ENCODE data around the gene GP5. TPM values are rescaled to one million over a fixed set of nuclear protein-coding genes. Genes with fewer than 3 reads are reported as not detected.

GP5 gene
- total and polyA plus RNA-seq, 5 experiments from 2014 or later: 4.2 to 12.8 (median 9.5) TPM

DNA sequence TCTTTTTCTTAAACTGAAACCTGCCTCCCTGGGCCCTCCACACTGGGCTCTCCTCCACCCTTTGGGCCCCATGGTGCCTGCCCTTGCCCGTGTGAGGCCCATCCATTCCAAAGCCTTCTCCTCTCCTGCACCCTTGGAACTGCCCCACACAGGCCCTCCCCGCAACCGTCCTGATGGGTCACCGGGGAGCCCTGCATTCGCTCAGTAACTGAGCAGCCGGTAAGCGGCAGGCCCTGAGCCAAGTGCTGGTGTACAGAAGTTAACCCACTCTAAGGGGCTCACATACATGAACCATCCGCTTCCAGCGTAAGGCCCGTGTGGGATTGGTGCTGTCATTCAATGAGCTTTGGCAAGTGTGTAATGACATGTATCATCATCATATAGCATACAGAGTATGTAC, 24.1 kb downstream of the GP5 start:
- DNase-seq (no peak), ATAC-seq (no peak)
- Mint-ChIP-seq H3K27me3 (peaks cover 16 to 36% (median 25%) of the 10 kb centered on the region in 5 donors), H3K27ac (no peak overlapping the region), H3K36me3 (no peaks in the 10 kb centered on the region), H3K4me1 (peaks cover 0 to 8% (median 0%) of the 10 kb centered on the region in 4 donors), H3K9me3 (no peaks in the 10 kb centered on the region), H3K4me3 (no peak overlapping the region)
- POLR2A ChIA-PET: no interaction called here

DNA sequence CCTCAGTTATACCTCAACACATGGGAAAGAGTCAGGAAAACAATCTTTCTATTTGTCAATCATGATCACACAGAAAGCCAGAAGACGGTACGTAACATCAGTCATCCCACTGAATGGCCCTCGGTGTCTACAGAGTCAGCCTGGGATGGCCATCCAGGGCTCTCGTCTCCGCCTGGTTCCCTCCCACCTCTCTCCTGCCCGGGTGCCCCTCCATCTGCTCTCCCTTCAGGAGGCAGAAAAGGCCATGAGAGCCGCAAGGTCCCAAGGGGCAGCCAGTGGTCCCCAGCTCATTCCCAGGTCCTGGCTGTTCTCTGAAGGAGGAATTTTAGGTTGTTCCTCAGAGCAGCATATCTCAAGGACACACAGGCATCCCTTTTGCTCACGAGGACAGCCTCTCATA, 25.2 kb downstream of the GP5 start:
- H3K4me1 Mint-ChIP-seq: peaks cover 0 to 11% (median under 1%) of the 10 kb centered on the region in 4 donors
- no peaks in the 10 kb centered on the region for H3K9me3 Mint-ChIP-seq
- POLR2A ChIA-PET: no interaction called here
- DNase-seq: no peak
- H3K4me3 Mint-ChIP-seq: no peak overlapping the region
- H3K27me3 Mint-ChIP-seq: peaks cover 17 to 47% (median 32%) of the 10 kb centered on the region in 5 donors
- ATAC-seq: no peak
- H3K36me3 Mint-ChIP-seq: no peaks in the 10 kb centered on the region
- H3K27ac Mint-ChIP-seq: no peak overlapping the region

DNA sequence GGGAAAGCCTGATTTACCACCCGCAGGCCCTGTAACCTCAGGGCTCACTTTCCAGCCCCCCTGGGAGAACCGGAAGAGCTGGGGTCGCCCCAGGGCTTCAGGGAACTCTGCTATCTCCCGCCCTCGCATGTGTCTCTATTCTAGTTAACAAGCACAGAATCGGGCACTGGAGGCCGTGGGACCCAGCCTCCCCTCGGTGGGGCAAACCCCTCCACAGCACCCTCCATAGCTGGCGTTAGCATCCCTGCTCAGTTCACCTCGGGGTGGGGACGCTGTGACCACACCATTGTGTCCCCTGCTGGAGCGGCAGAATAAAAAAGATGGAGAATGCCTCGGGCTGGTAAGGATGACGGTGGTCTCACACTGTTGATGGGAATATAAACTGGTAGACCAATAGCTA, 26.0 kb downstream of the GP5 start:
- Mint-ChIP-seq H3K9me3 (no peaks in the 10 kb centered on the region), H3K27me3 (peaks cover 20 to 55% (median 31%) of the 10 kb centered on the region in 5 donors), H3K4me1 (peaks cover 0 to 11% (median under 1%) of the 10 kb centered on the region in 4 donors), H3K36me3 (no peaks in the 10 kb centered on the region), H3K4me3 (no peak overlapping the region), H3K27ac (no peak overlapping the region)
- POLR2A ChIA-PET: interaction anchor here (0.8 kb wide), 1 partner anchor 24 kb away, joined by 3 read pairs; no protein-coding TSS in a partner anchor
- DNase-seq (no peak), ATAC-seq (no peak)

DNA sequence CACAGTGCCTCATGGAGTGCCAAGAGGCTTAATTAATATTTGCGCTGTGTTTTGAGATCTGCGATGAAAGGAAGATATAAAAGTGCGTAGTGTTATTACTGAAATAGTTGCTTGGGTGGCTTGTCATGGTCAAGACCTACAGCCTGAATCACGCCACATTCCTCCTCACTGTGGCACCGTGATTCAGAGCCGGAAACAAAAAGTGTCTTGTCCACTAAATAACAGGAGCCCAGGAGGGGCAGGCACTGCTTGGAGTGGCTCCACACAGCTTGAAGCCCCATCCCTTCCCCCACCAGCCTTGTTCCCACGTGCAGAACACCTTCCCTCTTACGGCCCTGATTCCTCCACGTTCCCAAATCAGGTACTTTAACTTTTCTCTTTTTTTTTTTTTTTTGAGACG, 28.3 kb downstream of the GP5 start:
- Mint-ChIP-seq H3K27ac (no peak overlapping the region), H3K9me3 (no peaks in the 10 kb centered on the region), H3K36me3 (no peaks in the 10 kb centered on the region), H3K4me1 (peaks cover 0 to 11% (median under 1%) of the 10 kb centered on the region in 4 donors), H3K4me3 (no peak overlapping the region), H3K27me3 (peaks cover 24 to 70% (median 39%) of the 10 kb centered on the region in 5 donors)
- DNase-seq (no peak), ATAC-seq (no peak)
- POLR2A ChIA-PET: interaction anchor here (0.7 kb wide), 1 partner anchor 18 kb away, joined by 6 read pairs; no protein-coding TSS in a partner anchor

DNA sequence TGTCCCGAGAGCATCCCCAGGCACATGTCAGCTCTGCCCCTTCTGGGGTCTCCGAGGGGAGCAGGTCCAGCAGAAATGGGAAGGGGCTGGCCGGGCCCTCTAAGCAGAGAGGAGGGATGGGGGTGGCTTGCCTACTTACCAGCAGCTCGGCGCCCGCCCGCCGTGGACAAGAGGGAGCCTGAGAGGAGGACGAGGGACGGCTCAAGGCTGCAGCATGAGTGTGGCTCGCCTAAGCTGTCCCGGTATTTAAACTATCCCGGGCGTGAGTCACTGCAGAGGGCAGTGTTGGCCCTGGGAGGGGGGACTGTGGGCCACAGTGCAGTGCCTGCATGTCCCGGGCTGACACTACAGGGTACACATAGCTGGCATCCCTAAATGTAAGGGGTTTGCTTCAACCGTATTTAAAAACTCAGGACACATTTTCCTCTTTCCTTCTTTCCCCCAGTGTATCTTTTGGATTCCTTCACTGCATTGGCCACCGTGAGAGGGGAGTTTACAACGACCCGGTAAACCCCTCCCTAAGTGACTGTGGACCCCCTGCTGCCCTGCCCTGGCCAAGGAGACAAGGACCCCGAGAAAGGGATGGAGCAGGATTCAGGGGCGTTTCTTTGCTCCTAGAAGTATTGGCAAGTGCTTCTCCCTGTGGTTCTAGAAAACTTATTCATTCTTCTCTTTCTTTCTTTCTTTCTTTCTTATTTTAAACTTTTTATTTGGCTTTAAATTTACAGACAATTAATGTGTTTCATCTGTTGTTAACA, 29.4 kb downstream of the GP5 start, which contains the start of gene LRRC15:
Gene LRRC15, minus strand, starts transcription at position 222 of the 758 bp plus-strand sequence. CDS start 8,700 bp downstream, outside the sequence.
- ATAC-seq (peak; percentile 39 to 49), DNase-seq (no peak)
- peak within 1 kb of the TSS in 2 of 10 donors; percentile 22 to 51 for H3K27ac Mint-ChIP-seq
- no peaks in the 10 kb centered on the region for H3K9me3 Mint-ChIP-seq
- H3K4me3 Mint-ChIP-seq: no peak within 1 kb of the TSS
- POLR2A ChIA-PET: no interaction called here
- H3K36me3 Mint-ChIP-seq: no peaks in the 10 kb centered on the region
- H3K4me1 Mint-ChIP-seq: peaks cover 0 to 5% (median under 1%) of the 10 kb centered on the region in 4 donors
- H3K27me3 Mint-ChIP-seq: peaks cover 19 to 61% (median 35%) of the 10 kb centered on the region in 5 donors

DNA sequence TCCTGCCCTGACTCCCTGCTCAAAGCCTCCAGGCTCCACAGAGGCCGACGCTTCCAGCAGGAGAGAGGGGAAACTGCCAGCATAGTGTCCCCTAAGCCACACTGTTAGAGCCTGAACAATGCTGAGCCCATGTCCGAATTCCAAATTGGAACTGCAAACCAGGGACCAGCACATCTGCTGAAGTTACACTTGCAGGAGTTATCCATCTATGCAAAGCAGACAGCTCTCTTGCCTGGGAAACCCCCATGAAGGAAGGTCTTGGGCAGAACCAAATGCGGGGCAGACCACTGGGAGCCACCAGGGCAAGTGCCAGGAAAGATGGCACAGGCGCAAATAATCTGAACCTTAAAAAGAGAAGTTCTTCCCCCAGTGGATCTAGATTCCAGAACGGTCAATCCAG, 30.1 kb downstream of the GP5 start:
- Mint-ChIP-seq H3K4me3 (no peak overlapping the region), H3K27ac (peak overlapping the region in 1 of 10 donors; percentile 22), H3K27me3 (peaks cover 19 to 60% (median 35%) of the 10 kb centered on the region in 5 donors), H3K36me3 (no peaks in the 10 kb centered on the region), H3K4me1 (peaks cover 0 to 5% (median under 1%) of the 10 kb centered on the region in 4 donors), H3K9me3 (no peaks in the 10 kb centered on the region)
- DNase-seq (no peak), ATAC-seq (no peak)
- POLR2A ChIA-PET: no interaction called here

DNA sequence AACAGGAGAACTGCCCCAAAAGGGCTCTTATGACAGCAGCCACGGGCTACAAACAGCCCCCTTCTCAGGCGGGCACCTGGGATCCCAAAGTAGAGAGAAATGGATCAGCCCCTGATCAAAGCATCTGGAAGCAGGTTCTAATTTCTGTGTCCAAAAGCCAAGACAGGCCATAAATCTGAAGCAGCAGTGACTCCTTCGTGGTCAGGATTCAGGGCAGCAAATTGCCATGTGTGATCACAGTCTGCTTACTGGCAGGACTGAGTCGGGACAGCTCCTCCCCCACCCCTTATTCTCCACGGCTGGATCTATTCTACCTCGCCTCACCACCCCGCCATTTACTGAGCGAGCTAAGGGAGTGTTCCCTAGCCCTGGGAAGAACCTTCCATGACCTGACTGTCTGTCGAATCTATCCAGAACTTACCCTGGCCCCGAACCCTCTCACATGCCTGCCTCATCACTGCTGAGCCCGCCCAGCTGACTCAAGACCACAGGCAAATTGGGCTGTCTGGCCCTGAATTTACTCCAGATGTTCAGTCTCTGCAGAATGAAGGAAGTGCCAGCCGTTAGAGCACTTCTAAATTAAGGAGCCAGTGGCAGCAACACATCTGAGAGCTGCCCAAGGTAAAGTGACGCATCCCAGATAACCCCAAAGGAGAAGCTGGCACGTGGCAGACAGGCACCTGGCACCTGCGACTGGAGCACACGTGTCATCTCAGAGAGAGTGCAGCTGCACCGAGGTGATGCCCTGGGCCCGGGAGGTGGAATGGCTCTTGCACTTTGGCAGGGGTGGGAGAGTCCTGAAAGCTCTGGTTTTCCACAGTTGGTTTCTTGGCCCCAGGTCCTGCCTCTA, 30.8 kb downstream of the GP5 start:
- no peak for ATAC-seq
- Mint-ChIP-seq H3K4me1 (peaks cover 0 to 5% (median under 1%) of the 10 kb centered on the region in 4 donors), H3K27ac (no peak overlapping the region), H3K4me3 (no peak overlapping the region), H3K36me3 (no peaks in the 10 kb centered on the region), H3K27me3 (peaks cover 19 to 60% (median 35%) of the 10 kb centered on the region in 5 donors), H3K9me3 (no peaks in the 10 kb centered on the region)
- DNase-seq: no peak
- POLR2A ChIA-PET: no interaction called here

DNA sequence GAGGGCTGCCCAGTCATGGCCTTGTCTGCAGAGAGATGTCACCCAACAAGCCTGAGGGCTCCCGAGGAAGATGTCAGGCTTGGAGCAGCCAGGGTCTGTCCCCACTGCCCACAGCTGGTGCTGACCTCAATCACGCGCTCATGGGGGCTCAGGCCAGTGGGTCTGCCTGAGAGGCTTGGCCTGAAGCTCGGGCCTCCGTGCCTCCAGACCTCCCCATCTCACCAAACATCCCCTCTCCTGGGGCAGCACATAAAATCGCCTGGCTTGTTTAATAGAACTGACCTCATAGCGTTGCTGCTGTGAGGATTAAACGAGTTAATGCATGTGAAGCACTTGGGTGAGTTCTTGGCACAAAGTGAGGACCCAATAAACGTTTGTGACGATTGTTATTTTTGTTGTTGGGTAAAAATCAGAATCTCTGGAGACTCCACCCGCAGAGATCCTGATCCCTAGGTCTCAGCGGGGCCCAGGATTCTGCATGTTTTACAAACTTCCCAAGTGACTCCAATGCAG, 33.0 kb downstream of the GP5 start:
- ATAC-seq: no peak
- DNase-seq: no peak
- Mint-ChIP-seq H3K4me1 (peaks cover 0 to 5% (median under 1%) of the 10 kb centered on the region in 4 donors), H3K36me3 (no peaks in the 10 kb centered on the region), H3K4me3 (no peak overlapping the region), H3K27ac (no peak overlapping the region), H3K27me3 (peaks cover 16 to 45% (median 30%) of the 10 kb centered on the region in 5 donors), H3K9me3 (no peaks in the 10 kb centered on the region)
- POLR2A ChIA-PET: interaction anchor here (1.8 kb wide), 1 partner anchor 22 kb away, joined by 6 read pairs; no protein-coding TSS in a partner anchor

DNA sequence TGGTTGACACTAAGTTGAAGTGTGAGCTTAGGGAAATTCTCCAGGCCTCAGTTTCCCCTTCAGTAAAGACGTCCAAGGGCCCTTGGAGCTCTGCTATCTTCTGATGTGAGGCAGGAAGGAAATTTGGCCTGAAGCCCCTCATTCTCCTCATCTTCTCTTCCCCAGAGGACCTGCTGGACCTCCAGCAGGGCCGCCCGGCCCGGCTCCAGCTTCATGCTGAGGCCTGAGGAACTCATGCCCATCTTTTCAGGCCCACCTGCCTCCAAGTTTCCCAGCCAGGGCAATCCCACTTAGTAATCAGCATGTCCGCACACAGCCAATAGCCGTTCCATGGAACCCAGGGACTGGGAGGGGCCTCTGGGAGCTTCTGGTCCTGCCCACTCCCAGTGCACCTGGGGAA, 33.5 kb downstream of the GP5 start:
- no peaks in the 10 kb centered on the region for H3K36me3 Mint-ChIP-seq
- peaks cover 14 to 40% (median 27%) of the 10 kb centered on the region in 5 donors for H3K27me3 Mint-ChIP-seq
- ATAC-seq: no peak
- POLR2A ChIA-PET: no interaction called here
- no peaks in the 10 kb centered on the region for H3K9me3 Mint-ChIP-seq
- DNase-seq: no peak
- H3K4me3 Mint-ChIP-seq: no peak overlapping the region
- H3K4me1 Mint-ChIP-seq: peaks cover 0 to 5% (median under 1%) of the 10 kb centered on the region in 4 donors
- no peak overlapping the region for H3K27ac Mint-ChIP-seq

DNA sequence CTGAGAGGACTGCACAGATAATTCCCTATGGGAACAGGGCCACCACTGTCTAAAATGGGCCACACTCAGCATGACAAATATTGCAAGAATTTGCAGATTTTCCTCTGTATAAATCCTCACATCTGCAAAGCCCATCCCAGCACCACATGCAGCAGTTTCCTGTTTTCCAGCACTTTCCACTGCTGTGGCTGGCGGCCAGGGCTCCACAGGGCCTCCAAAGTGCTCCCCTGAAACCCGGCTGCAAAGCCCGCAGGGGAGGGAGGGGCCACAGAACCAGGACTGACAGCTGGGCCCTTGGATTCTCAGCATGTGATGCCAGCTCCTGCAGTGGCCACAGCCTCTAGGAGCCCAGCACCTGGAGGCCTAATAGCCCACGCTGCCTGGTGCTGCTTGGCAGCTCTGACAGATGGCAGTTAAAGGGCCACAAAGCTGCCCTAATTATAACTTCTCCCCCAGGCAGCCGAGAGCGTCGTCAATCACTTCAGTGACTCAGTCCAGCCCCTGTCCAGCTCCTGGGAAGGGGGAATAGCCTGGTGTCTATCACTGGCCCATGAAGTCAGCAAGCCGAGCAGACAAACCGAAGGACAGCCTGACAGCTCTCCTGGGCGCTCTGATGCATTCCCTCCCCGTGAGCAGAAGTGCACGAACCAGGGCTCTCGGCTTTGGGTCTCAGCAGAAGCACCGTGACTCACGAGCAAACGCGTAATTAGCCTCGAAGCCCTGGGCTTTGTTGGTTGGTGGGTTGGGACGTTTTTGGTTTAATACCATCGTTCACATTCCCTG, 34.2 kb downstream of the GP5 start:
- ATAC-seq: no peak

DNA sequence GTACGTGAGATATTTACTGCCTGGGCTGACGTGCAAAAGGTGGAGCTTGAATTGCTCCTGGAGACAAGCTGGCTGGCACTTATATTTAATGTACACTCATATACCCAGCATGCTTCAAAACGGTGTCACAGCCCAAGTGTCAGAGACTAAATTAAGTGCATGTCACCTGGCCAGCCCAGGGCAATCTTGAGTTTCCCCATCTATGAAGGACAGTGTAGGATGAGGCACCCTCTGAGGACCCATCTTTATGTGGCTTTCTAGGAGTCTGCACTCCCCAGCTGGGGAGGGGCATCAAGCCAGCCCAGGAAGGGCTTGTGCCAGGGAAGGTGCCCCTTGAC, 34.8 kb downstream of the GP5 start:
- POLR2A ChIA-PET: no interaction called here
- H3K9me3 Mint-ChIP-seq: no peaks in the 10 kb centered on the region
- no peak overlapping the region for H3K27ac Mint-ChIP-seq
- DNase-seq (no peak), ATAC-seq (no peak)
- no peaks in the 10 kb centered on the region for H3K4me1 Mint-ChIP-seq
- no peak overlapping the region for H3K4me3 Mint-ChIP-seq
- peaks cover 7 to 27% (median 22%) of the 10 kb centered on the region in 5 donors for H3K27me3 Mint-ChIP-seq
- no peaks in the 10 kb centered on the region for H3K36me3 Mint-ChIP-seq

More for the DNA sequence above, 34.2 kb downstream of the GP5 start:
- Mint-ChIP-seq H3K9me3 (no peaks in the 10 kb centered on the region), H3K27ac (no peak overlapping the region), H3K27me3 (peaks cover 7 to 33% (median 21%) of the 10 kb centered on the region in 5 donors), H3K36me3 (no peaks in the 10 kb centered on the region), H3K4me3 (no peak overlapping the region), H3K4me1 (peaks cover 0 to 3% (median under 1%) of the 10 kb centered on the region in 4 donors)
- POLR2A ChIA-PET: no interaction called here
- DNase-seq: no peak

DNA sequence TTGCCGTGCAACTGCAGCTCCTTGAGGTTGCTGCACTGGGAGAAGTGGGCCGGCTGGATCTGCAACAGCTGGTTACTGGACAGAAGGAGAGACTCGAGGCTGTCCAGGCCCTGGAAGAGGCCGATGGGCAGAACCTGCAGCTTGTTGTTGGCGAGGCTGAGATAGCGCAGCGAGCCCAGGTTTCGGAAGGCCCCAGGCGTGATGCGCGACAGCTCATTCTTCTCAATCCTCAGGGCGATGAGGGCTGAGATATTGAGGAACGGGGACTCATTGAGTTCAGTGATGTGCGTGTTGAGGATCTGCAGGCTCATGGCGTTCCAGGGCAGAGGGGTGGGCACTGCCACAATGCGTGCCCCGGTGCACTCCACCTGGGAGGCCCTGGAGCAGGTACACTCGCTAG, 38.5 kb downstream of the GP5 start:
- POLR2A ChIA-PET: no interaction called here

More for the DNA sequence above, 38.5 kb downstream of the GP5 start:
- no peak for ATAC-seq
- H3K9me3 Mint-ChIP-seq: no peaks in the 10 kb centered on the region
- no peak for DNase-seq
- H3K4me3 Mint-ChIP-seq: no peak overlapping the region
- no peaks in the 10 kb centered on the region for H3K4me1 Mint-ChIP-seq
- H3K27ac Mint-ChIP-seq: no peak overlapping the region
- H3K36me3 Mint-ChIP-seq: no peaks in the 10 kb centered on the region
- H3K27me3 Mint-ChIP-seq: peaks cover 4 to 12% (median 6%) of the 10 kb centered on the region in 5 donors
